OCI-M1 (cell line): ENCODE data around the gene RPL35.

Source experiments
- DNase-seq: peaks from one replicate; lab custom pipeline; 2025; lab: John Stamatoyannopoulos, UW

The RPL35 gene

GRCh38 chr9:124875501-124875900 is 13.7 kb upstream of the RPL35 start:
- DNase-seq, result no peak

GRCh38 chr9:124873664-124874063 is 11.9 kb upstream of the RPL35 start:
- DNase-seq, result no peak

- no peak for DNase-seq
These were observed 9.4 kb upstream of the RPL35 start for GRCh38 chr9:124871156-124871561.

GRCh38 chr9:124870723-124871122 is 9.0 kb upstream of the RPL35 start:
- no peak for DNase-seq

- peak; percentile 81 for DNase-seq
These were observed 8.3 kb upstream of the RPL35 start for GRCh38 chr9:124869986-124870560.

- DNase-seq, result peak; percentile 41
These were observed 7.8 kb upstream of the RPL35 start for GRCh38 chr9:124869466-124869985.

GRCh38 chr9:124868511-124869465 is 7.0 kb upstream of the RPL35 start:
- peak; percentile 94 for DNase-seq

- DNase-seq, result no peak
These were observed 1.7 kb upstream of the RPL35 start for GRCh38 chr9:124863371-124863871.

- DNase-seq, result no peak
These were observed 995 bp downstream of the RPL35 start for GRCh38 chr9:124860582-124861341.

- DNase-seq, result no peak
These were observed 1.8 kb downstream of the RPL35 start for GRCh38 chr9:124859803-124860581.

GRCh38 chr9:124858330-124859046 is 3.3 kb downstream of the RPL35 start:
- no peak for DNase-seq

- no peak for DNase-seq
These were observed 4.1 kb downstream of the RPL35 start for GRCh38 chr9:124857533-124858162.

GRCh38 chr9:124855944-124856765 is 5.6 kb downstream of the RPL35 start:
- peak; percentile 27 for DNase-seq

GRCh38 chr9:124855566-124855943 is 6.2 kb downstream of the RPL35 start:
- no peak for DNase-seq

- no peak for DNase-seq
These were observed 6.9 kb downstream of the RPL35 start for GRCh38 chr9:124854822-124855221.

GRCh38 chr9:124854161-124854560 is 7.6 kb downstream of the RPL35 start:
- no peak for DNase-seq

- DNase-seq, result no peak
These were observed 8.1 kb downstream of the RPL35 start for GRCh38 chr9:124853605-124854143.

GRCh38 chr9:124852829-124853531 is 8.8 kb downstream of the RPL35 start, which contains the start of gene WDR38:
Gene WDR38, plus strand, starts transcription at chr9:124853460. Its CDS starts 72 bp downstream, at chr9:124853532.
- peak; percentile 90 for DNase-seq
